ENCODE results near the gene KRT77.

GRCh38 chr12:52656616-52657015 is 46.7 kb downstream of the KRT77 start:
- no peak for TF ChIP-seq POLR2A (IDR thresholded peaks at IDR 0.05)
- no peak for TF ChIP-seq CTCF (IDR thresholded peaks at IDR 0.05)
- TF ChIP-seq EP300 (IDR thresholded peaks at IDR 0.05): no peak
- TF ChIP-seq POLR2AphosphoS5 (IDR thresholded peaks at IDR 0.05): no peak

All from stomach (tissue), 4 donors.